ENCODE measurements around the gene KIF26B.

KIF26B gene

DNA sequence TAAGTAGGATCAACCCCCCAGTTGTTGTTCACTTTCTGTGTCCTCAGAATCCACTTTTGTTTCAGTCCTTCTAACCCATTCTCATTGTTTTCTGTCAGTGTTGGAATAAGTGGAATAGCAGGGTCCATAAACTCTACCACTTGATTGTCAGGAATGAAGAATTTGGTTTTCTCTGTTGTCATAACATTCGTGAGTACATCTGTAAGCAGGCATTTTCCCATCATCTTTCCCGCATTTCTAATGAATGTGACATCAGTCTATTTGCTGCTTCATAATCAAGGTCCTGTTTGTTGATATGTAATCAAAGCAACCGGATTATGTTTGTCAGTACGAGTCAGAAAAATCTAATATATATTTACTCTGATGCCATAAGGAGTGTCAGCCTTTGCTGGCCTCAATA is 147.1 kb downstream of the KIF26B start:
- H3K4me3 ChIP-seq (ENCODE audit: low read depth, low read length): no peak overlapping the region
- no peak for DNase-seq (ENCODE audit: low read depth)
- TF ChIP-seq MYC (IDR thresholded peaks at IDR 0.05; ENCODE audit: low read depth, low read length) (no peak), POLR2A (IDR thresholded peaks at IDR 0.05; ENCODE audit: extremely low read depth, insufficient read length) (no peak)
- TF ChIP-seq, protein P1, sequence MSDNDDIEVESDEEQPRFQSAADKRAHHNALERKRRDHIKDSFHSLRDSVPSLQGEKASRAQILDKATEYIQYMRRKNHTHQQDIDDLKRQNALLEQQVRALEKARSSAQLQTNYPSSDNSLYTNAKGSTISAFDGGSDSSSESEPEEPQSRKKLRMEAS (IDR thresholded peaks at IDR 0.05; ENCODE audit: low read depth, low read length): no peak
- TF ChIP-seq, protein P2, sequence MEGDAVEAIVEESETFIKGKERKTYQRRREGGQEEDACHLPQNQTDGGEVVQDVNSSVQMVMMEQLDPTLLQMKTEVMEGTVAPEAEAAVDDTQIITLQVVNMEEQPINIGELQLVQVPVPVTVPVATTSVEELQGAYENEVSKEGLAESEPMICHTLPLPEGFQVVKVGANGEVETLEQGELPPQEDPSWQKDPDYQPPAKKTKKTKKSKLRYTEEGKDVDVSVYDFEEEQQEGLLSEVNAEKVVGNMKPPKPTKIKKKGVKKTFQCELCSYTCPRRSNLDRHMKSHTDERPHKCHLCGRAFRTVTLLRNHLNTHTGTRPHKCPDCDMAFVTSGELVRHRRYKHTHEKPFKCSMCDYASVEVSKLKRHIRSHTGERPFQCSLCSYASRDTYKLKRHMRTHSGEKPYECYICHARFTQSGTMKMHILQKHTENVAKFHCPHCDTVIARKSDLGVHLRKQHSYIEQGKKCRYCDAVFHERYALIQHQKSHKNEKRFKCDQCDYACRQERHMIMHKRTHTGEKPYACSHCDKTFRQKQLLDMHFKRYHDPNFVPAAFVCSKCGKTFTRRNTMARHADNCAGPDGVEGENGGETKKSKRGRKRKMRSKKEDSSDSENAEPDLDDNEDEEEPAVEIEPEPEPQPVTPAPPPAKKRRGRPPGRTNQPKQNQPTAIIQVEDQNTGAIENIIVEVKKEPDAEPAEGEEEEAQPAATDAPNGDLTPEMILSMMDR (IDR thresholded peaks at IDR 0.05; ENCODE audit: low read depth, low read length): no peak

DNA sequence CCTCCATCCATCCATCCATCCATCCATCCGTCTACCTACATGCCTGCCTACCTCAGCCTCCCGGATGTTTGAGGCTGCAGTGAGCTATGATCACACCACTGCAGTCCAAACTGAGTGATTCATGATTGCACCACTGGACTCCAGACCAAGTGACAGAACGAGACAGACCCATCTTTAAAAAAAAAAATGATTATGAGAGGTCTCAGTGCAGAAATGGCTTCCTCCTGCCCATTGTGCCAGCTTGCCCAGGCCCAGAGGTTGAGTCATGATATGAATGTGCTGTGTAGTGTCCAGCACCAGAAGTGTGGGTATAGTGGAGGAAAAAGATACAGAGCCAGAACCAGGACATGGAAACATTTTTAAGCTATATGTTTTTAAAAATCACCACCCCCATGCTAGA is 149.9 kb downstream of the KIF26B start:
- DNase-seq (ENCODE audit: low read depth): no peak
- TF ChIP-seq, protein P2 (IDR thresholded peaks at IDR 0.05; ENCODE audit: low read depth, low read length): no peak
- TF ChIP-seq MYC (IDR thresholded peaks at IDR 0.05; ENCODE audit: low read depth, low read length) (no peak), POLR2A (IDR thresholded peaks at IDR 0.05; ENCODE audit: extremely low read depth, insufficient read length) (no peak)
- TF ChIP-seq, protein P1 (IDR thresholded peaks at IDR 0.05; ENCODE audit: low read depth, low read length): no peak
- no peak overlapping the region for H3K4me3 ChIP-seq (ENCODE audit: low read depth, low read length)

DNA sequence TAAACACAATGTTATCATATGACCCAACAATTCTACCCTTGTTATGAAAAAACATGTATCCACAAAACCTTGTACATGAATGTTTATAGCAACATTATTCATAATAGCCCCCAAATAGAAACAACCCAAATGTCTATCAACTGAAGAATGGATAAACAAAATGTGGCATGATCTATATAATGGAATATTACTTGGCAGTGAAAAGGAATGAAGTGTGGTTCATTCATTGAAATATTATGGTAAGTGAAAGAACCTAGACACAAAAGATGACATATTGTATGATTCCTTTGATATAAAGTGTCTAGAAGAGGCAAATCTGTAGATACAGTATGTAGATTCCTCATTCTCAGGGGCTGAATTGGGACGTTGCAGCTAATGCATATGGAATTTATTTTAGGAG is 151.2 kb downstream of the KIF26B start:
- TF ChIP-seq, protein P2 (IDR thresholded peaks at IDR 0.05; ENCODE audit: low read depth, low read length): no peak
- no peak for DNase-seq (ENCODE audit: low read depth)

DNA sequence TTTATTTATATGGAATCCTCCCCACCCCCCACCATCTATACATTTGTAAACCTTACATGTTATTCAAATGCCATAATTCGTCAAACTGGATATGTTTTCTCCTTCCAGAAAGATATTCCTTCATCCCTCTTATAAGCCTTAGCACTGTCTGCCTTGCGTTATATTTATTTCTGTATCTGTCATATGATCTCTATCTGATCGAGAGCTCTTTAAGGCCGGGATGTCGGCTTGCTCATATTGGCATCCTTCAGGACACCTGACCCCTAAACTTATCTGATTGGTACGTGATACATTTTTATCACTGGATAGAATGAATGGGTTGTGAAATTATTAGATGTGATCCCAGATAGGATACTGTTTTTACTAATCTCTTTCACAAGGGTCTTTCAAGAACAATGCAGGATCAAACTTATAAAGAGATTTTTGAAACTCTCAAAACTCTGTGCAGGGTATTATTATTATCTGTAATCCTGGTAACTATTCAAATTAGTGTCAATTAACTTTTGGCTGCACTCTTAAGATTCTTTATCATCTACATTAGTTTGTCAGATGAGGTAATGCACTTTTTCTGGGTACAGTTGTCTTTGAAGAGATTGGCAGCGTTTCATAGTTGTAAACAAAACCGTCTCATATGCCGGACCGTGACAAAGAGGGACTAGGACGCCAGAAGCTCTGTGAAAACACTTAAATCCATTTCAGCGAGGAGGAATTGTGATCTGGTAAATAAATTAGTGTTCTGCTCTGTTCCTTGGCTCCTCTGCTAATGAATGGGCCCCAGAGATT is 152.0 kb downstream of the KIF26B start:
- TF ChIP-seq, protein P1 (IDR thresholded peaks at IDR 0.05; ENCODE audit: low read depth, low read length): no peak
- no peak for TF ChIP-seq MYC (IDR thresholded peaks at IDR 0.05; ENCODE audit: low read depth, low read length)
- no peak for TF ChIP-seq POLR2A (IDR thresholded peaks at IDR 0.05; ENCODE audit: extremely low read depth, insufficient read length)
- TF ChIP-seq, protein P2 (IDR thresholded peaks at IDR 0.05; ENCODE audit: low read depth, low read length): no peak
- DNase-seq (ENCODE audit: low read depth): no peak
- H3K4me3 ChIP-seq (ENCODE audit: low read depth, low read length): no peak overlapping the region

More for the DNA sequence above, 151.2 kb downstream of the KIF26B start:
- H3K4me3 ChIP-seq (ENCODE audit: low read depth, low read length): no peak overlapping the region

DNA sequence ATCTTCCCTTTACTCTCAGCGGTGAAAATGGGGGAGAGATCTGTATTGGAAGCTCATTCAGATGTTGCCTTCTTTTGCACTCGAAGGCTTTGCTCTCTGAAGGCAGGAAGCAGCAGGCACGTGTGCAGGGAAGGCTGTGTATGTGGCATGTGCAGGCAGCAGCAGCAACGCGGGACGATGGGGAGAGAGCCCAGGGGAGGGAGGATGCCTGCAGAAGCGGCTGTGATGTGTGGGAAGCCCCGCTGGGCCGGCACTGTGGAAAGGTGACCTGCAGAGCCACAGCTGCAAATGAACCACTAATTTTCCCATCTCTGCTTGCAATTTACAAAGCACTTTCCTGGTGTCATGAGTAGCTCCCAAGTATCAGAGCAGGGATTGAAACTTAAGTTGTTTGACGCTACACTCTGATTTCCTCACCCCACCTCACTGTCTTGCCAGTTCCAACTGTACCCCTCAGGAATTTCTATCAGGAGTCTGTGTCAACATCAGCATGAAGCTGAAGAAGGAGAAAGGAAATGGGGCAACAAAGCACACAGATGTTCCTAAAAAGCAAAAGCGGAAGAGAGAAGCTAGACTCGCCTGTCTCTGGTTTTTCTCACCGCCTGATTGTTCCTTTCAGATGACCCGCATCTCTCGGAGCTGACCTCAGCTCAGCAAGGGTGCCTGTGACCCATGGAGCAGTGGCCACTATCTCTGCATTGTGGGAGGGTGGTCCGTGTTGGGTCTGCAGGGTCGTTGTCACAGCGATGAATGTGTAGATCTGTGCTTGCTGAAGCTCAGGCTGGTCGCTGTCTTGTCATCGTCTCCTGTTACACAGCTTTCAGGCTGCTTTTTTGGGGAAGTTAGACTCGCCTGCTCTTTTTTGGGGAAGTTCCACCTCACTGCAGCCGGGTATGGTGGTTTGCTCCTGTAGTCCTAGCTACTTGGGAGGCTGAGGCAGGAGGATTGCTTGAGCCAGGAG is 156.1 kb downstream of the KIF26B start:
- DNase-seq (ENCODE audit: low read depth): peak; percentile 92
- H3K4me3 ChIP-seq (ENCODE audit: low read depth, low read length): peak overlapping the region; percentile 71
- TF ChIP-seq, protein P2 (IDR thresholded peaks at IDR 0.05; ENCODE audit: low read depth, low read length): no peak
- TF ChIP-seq MYC (IDR thresholded peaks at IDR 0.05; ENCODE audit: low read depth, low read length) (peak; percentile 78; the same call in 1 of the 2 replicates), POLR2A (IDR thresholded peaks at IDR 0.05; ENCODE audit: extremely low read depth, insufficient read length) (peak; percentile 27)
- TF ChIP-seq, protein P1 (IDR thresholded peaks at IDR 0.05; ENCODE audit: low read depth, low read length): peak; percentile 94

Measured in NB4 (cell line).